Thoracic aorta (tissue), 2 donors: Measurements from ENCODE around the gene AZGP1. TPM values are rescaled to one million over a fixed set of nuclear protein-coding genes. Genes with fewer than 3 reads are reported as not detected.

Source experiments
- ATAC-seq: fragments of 150-250 bp; one replicate; pipeline ENCODE4 v1.8.0; 2017; ENCODE audit warnings: low read depth; ENCODE audit not compliant: insufficient number of reproducible peaks, low FRiP score
- DNase-seq: peaks from one replicate; pipeline ENCODE4 v3.0.0-alpha.2; 2020; ENCODE audit warnings: low spot score
- H3K27ac ChIP-seq, 2 donors: fragments of 200-600 bp; sonication (generic); 1 replicate in 1 of 2; 2 replicates in 1 of 2; pipeline ENCODE4 v1.5.1; 2016; ENCODE audit warnings: mild to moderate bottlenecking in 2 of 2, moderate library complexity in 2 of 2
- H3K27me3 ChIP-seq: fragments of 200-600 bp; sonication (generic); replicated peaks from 2 replicates; pipeline ENCODE4 v1.6.0; 2016; ENCODE audit warnings: mild to moderate bottlenecking; ENCODE audit not compliant: insufficient read depth
- H3K36me3 ChIP-seq: fragments of 200-600 bp; sonication (generic); one replicate; pipeline ENCODE4 v1.5.1; 2016
- H3K4me1 ChIP-seq, 2 donors: fragments of 200-600 bp; sonication (generic); 1 replicate in 1 of 2; 2 replicates in 1 of 2; pipeline versions ENCODE4 v1.5.1 to v1.6.0; 2016; ENCODE audit warnings: low read depth in 2 of 2, mild to moderate bottlenecking in 1 of 2; ENCODE audit not compliant: control insufficient read depth in 1 of 2
- H3K4me3 ChIP-seq: fragments of 200-600 bp; sonication (generic); 2 replicates; pipeline ENCODE4 v1.5.1; 2016; ENCODE audit warnings: mild to moderate bottlenecking
- H3K9me3 ChIP-seq: fragments of 200-600 bp; sonication (generic); 2 replicates; pipeline ENCODE4 v1.5.1; 2016
- total RNA-seq, 2 donors: library from RNA; depleted of rRNA; stranded (reverse); fragments of >200 nt; gene quantifications; one replicate each; pipeline versions ENCODE4 v1.1.0 to v1.2.3, GENCODE V29; 2016
- TF ChIP-seq, protein P1 (sequence below): fragments of 200-600 bp; sonication (generic); IDR thresholded peaks from one replicate; pipeline ENCODE4 v1.5.1; 2019; ENCODE audit warnings: antibody characterized with exemption

Gene AZGP1
- total RNA-seq, 2 donors from 2014 or later, result 2.3 TPM; not detected in 1

DNA sequence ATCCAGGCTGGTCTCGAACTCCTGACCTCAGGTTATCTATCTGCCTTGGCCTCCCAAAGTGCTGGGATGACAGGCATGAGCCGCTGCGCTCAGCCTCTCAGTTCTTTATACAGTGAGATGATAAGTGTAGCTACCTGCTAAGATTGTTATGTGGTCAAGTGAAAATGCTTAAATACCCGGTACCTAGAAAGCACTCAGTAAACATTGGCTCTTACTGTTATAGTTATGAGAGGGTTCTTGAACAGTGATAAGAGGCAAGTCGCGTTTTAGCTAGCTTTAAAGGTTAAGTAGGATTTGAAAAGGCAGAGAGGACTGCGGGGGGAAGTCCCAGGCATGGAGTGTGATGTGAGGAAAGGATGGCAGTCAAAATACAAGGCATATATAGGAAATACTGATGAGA is 44.1 kb upstream of the AZGP1 start:
- DNase-seq (no peak), ATAC-seq (no peak)
- peaks cover 18 to 47% of the 10 kb centered on the region in 2 donors for H3K4me1 ChIP-seq
- H3K36me3 ChIP-seq, result peaks cover 17% of the 10 kb centered on the region
- no peak overlapping the region for H3K4me3 ChIP-seq
- no peaks in the 10 kb centered on the region for H3K9me3 ChIP-seq
- TF ChIP-seq, protein P1, sequence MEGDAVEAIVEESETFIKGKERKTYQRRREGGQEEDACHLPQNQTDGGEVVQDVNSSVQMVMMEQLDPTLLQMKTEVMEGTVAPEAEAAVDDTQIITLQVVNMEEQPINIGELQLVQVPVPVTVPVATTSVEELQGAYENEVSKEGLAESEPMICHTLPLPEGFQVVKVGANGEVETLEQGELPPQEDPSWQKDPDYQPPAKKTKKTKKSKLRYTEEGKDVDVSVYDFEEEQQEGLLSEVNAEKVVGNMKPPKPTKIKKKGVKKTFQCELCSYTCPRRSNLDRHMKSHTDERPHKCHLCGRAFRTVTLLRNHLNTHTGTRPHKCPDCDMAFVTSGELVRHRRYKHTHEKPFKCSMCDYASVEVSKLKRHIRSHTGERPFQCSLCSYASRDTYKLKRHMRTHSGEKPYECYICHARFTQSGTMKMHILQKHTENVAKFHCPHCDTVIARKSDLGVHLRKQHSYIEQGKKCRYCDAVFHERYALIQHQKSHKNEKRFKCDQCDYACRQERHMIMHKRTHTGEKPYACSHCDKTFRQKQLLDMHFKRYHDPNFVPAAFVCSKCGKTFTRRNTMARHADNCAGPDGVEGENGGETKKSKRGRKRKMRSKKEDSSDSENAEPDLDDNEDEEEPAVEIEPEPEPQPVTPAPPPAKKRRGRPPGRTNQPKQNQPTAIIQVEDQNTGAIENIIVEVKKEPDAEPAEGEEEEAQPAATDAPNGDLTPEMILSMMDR, result no peak
- no peaks in the 10 kb centered on the region for H3K27me3 ChIP-seq
- no peak overlapping the region for H3K27ac ChIP-seq

DNA sequence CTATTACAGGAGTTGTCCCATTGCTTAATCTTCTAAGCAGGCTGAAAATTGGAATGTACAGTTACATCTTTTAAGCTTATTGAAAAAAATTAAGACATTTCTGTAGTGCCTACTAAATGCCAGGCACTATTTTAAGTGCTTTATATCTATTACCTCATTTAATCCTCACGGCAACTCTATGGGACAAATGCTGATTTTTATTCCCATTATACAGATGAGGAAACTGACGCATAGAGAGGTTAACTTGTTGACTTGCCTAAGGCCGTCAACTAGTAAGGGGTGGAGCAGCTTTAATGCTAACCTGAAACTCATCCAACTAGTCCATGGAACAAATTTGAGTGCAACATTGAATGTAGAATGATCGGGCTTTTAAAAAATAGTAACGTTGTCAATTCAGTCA is 42.0 kb upstream of the AZGP1 start:
- Histone ChIP-seq H3K27me3 (no peaks in the 10 kb centered on the region), H3K27ac (peak overlapping the region in 1 of 2 donors; percentile 4), H3K9me3 (no peaks in the 10 kb centered on the region), H3K4me1 (peaks cover 18 to 47% of the 10 kb centered on the region in 2 donors), H3K4me3 (no peak overlapping the region), H3K36me3 (no peaks in the 10 kb centered on the region)
- TF ChIP-seq, protein P1, result no peak
- no peak for DNase-seq
- no peak for ATAC-seq

DNA sequence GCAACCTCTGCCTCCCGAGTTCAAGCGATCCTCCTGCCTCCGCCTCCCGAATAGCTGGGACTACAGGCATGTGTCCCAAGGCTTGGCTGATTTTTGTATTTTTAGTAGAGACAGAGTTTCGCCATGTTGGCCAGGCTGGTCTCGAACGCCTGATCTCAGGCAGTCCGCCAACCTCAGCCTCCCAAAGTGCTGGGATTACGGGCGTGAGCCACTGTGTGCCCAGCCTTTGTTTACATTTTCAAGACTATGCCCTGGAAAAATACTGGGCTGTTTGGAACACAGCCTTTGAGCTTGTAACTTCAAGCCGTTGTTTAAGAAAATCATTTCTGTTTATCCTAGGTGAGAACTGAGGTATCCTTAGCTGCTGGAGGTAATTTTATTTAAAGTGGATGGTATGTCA is 41.5 kb upstream of the AZGP1 start:
- H3K4me3 ChIP-seq, result peak overlapping the region; percentile 100

DNA sequence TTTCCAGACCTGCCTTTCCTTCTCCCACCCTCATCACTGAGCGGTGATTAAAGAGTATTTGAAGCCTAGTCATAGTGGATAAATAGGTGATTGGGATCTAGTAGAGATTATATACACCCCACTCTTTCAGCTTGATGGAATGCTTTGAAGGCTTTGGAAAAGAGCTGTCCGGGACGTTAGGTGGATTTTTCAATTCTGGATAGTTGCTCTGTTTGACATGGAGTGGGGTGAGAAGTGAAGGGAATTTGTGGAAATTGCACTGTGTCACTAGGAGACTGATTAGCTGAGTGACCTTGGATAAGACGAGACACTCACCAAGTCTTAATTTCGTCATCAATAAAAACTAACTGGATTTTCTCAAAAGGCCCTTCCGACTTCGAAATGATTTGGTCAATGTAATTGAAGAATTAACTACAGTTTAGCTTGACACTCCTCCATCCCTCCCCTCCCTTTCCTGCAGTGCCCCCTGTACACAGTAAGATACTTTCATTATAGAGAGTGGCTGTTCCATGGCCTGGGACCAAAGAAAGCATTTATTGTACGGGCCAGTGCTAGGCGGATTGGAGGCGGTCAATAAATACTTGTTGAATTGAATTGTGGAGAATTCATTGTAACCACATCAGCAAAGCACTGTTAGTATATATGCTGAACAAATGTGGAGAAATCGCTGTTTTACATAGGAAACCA is 40.5 kb upstream of the AZGP1 start:
- Histone ChIP-seq H3K27me3 (no peaks in the 10 kb centered on the region), H3K4me1 (peaks cover 18 to 40% of the 10 kb centered on the region in 2 donors), H3K9me3 (no peaks in the 10 kb centered on the region), H3K4me3 (peak overlapping the region; percentile 100), H3K27ac (peak overlapping the region; percentile 82 to 83), H3K36me3 (no peaks in the 10 kb centered on the region)
- TF ChIP-seq, protein P1, result no peak
- DNase-seq (no peak), ATAC-seq (no peak)

More for the DNA sequence above, 41.5 kb upstream of the AZGP1 start:
- no peaks in the 10 kb centered on the region for H3K9me3 ChIP-seq
- TF ChIP-seq, protein P1, result no peak
- peak overlapping the region; percentile 4 to 15 for H3K27ac ChIP-seq
- H3K36me3 ChIP-seq, result no peaks in the 10 kb centered on the region
- no peak for DNase-seq
- H3K4me1 ChIP-seq, result peaks cover 18 to 47% of the 10 kb centered on the region in 2 donors
- no peaks in the 10 kb centered on the region for H3K27me3 ChIP-seq
- ATAC-seq, result no peak

DNA sequence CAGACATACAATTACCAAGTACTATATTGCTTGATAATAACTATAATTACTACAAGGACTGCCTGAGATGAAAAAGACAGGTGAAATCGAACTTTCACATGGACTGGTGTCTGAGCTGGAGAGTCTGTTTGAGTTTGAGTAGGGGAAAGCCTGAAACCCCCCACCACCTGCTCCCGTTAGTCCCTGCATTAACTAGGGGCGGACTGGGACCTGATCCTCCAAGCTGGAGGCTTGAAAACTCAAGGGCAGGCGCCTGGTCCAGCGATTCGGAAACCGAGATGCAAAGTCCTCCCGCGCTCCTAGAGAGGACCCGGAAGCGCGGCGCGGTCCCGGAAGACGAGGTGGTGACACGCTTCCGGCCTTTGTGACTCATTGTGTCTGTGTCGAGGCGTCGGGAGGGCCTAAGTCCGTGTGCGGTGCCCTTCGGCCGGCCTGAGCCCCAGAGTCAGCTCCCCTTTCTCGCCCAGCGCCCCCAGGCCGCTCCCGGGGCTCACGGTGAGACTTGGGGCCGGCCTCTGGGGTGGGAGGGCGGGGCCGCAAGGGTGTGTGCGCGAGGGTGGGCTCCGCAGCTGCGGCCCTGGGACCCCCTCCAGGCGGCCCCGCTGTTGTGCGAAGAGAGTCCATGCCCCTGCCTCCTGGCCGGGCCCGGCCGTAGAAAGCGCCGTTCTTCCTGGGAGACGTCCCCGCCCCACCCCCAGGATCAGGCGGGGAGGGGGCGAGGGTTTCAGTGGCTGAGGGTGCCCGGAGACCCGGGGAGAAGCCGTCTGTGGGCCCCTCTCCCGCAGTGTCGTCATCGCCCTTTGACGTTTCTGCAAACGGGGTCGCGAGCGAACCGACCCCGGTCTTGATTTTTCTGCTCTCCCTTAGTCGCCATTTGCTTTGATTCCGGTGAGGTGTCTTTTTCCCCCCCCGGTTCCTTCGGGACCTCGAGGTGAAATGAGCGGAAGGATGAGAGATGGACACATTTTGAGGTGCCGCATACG is 39.7 kb upstream of the AZGP1 start, which contains the start of gene ZKSCAN1:
TSS of gene ZKSCAN1 (plus strand) at position 365 of the 983 bp plus-strand sequence. CDS start 7,911 bp downstream, outside the sequence.
- H3K27me3 ChIP-seq, result no peaks in the 10 kb centered on the region
- no peaks in the 10 kb centered on the region for H3K36me3 ChIP-seq
- TF ChIP-seq, protein P1, result no peak
- H3K9me3 ChIP-seq, result no peaks in the 10 kb centered on the region
- H3K27ac ChIP-seq, result peak within 1 kb of the TSS; percentile 82 to 83
- DNase-seq, result peak; percentile 74
- ATAC-seq, result peak; percentile 85
- H3K4me1 ChIP-seq, result peaks cover 15 to 38% of the 10 kb centered on the region in 2 donors
- peak within 1 kb of the TSS; percentile 100 for H3K4me3 ChIP-seq
